ENCODE measurements around the gene STAG1.
"Not testable (repeated sequence)": the region's sequence is repeated elsewhere in the genome, so short reads cannot be mapped to it uniquely, and the experiment has no call there.

Gene STAG1

DNA sequence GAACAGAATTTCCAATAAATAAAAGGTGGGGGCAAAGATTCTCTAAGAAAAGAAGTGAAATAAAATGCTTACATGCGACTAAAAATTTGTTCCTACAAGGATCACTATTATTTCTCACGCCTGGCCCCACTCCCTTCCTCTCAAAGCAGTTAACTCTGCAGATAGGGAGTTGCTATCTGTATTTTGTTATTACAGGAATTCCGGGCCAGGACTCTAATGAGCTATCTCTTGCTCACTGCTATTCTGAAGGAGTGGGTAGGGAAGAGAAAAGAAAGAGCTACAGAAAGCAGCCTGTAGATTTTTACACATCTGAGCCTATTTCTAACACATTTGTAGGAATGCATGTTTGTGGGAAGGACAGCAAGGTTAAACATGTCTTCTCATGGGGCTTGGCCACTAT is 361.6 kb downstream of the STAG1 start:
- Mint-ChIP-seq H3K27ac (no peak overlapping the region), H3K36me3 (ENCODE audit: insufficient read depth) (peaks cover 6% of the 10 kb centered on the region), H3K4me1 (ENCODE audit: low read depth in 2 of 2) (no peaks in the 10 kb centered on the region), H3K27me3 (no peaks in the 10 kb centered on the region), H3K4me3 (no peak overlapping the region), H3K9me3 (no peaks in the 10 kb centered on the region)
- ATAC-seq (replicated peaks) (no peak), DNase-seq (no peak)

- peak overlapping the region in 1 of 2 donors; percentile 39 for H3K27ac Mint-ChIP-seq
- no peaks in the 10 kb centered on the region for H3K4me1 Mint-ChIP-seq (ENCODE audit: low read depth in 2 of 2)
- DNase-seq (no peak), ATAC-seq (replicated peaks) (no peak)
- no peaks in the 10 kb centered on the region for H3K27me3 Mint-ChIP-seq
- H3K9me3 Mint-ChIP-seq = no peaks in the 10 kb centered on the region
- no peaks in the 10 kb centered on the region for H3K36me3 Mint-ChIP-seq (ENCODE audit: insufficient read depth)
- no peak overlapping the region for H3K4me3 Mint-ChIP-seq
Observed at GRCh38 chr3:136387031-136387430, 365.1 kb downstream of the STAG1 start.

DNA sequence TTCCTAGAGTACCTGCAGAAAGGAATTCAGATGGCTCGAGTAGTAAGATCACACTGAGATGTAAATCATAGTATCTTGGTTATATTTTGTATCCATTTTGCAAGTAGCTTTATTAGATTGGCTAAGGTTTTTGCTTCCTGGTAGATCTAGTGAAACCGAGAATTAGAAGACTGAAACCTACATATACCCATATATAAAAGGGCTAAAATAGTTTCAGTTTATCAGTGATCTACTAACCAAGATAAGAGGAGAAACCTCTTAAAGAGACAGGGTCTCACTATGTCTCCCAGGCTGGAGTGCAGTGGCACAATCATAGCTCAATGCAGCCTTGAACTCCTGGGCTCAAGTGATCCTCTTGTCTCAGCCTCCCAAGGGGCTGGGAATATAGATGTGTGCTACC is 366.7 kb downstream of the STAG1 start:
- Mint-ChIP-seq H3K27me3 (no peaks in the 10 kb centered on the region), H3K9me3 (no peaks in the 10 kb centered on the region), H3K4me1 (ENCODE audit: low read depth in 2 of 2) (no peaks in the 10 kb centered on the region), H3K27ac (peak overlapping the region; percentile 19 to 71), H3K36me3 (ENCODE audit: insufficient read depth) (peaks cover 2% of the 10 kb centered on the region), H3K4me3 (no peak overlapping the region)
- no peak for DNase-seq
- ATAC-seq (replicated peaks) = no peak

GRCh38 chr3:136381051-136381450 is 371.1 kb downstream of the STAG1 start:
- peaks cover 8% of the 10 kb centered on the region for H3K36me3 Mint-ChIP-seq (ENCODE audit: insufficient read depth)
- DNase-seq (no peak), ATAC-seq (replicated peaks) (no peak)
- H3K4me1 Mint-ChIP-seq (ENCODE audit: low read depth in 2 of 2) = peaks cover 0 to 4% of the 10 kb centered on the region in 2 donors
- no peaks in the 10 kb centered on the region for H3K9me3 Mint-ChIP-seq
- peak overlapping the region in 1 of 2 donors; percentile 12 for H3K27ac Mint-ChIP-seq
- H3K27me3 Mint-ChIP-seq = no peaks in the 10 kb centered on the region
- no peak overlapping the region for H3K4me3 Mint-ChIP-seq

DNA sequence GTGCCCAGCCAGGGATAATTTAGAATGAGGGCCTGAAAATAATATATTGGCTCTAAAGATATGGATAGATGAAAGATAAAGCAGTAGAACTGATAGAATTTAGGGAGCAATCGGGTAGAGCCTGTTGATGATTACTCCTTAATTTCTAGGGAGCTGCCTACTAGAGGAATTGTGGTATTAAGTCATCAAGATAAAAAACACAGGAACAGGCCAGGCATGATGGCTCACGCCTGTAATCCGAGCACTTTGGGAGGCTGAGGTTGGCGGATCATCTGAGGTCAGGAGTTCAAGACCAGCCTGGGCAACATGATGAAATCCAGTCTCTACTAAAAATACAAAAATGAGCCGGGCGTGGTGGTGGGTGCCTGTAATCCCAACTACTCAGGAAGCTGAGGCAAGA is 371.6 kb downstream of the STAG1 start:
- Mint-ChIP-seq H3K36me3 (ENCODE audit: insufficient read depth) (peaks cover 11% of the 10 kb centered on the region), H3K27me3 (no peaks in the 10 kb centered on the region), H3K27ac (no peak overlapping the region), H3K4me1 (ENCODE audit: low read depth in 2 of 2) (peaks cover 0 to 4% of the 10 kb centered on the region in 2 donors), H3K4me3 (no peak overlapping the region), H3K9me3 (no peaks in the 10 kb centered on the region)
- ATAC-seq (replicated peaks) (no peak), DNase-seq (no peak)

- DNase-seq (no peak), ATAC-seq (replicated peaks) (no peak)
- Mint-ChIP-seq H3K27me3 (no peaks in the 10 kb centered on the region), H3K9me3 (no peaks in the 10 kb centered on the region), H3K27ac (no peak overlapping the region), H3K4me1 (ENCODE audit: low read depth in 2 of 2) (peaks cover 0 to 4% of the 10 kb centered on the region in 2 donors), H3K36me3 (ENCODE audit: insufficient read depth) (peaks cover 19% of the 10 kb centered on the region), H3K4me3 (no peak overlapping the region)
Observed at GRCh38 chr3:136378011-136378410, 374.2 kb downstream of the STAG1 start.

GRCh38 chr3:136377508-136377907 is 374.7 kb downstream of the STAG1 start:
- peaks cover 0 to 1% of the 10 kb centered on the region in 2 donors for H3K9me3 Mint-ChIP-seq
- H3K4me1 Mint-ChIP-seq (ENCODE audit: low read depth in 2 of 2) = peaks cover 0 to 4% of the 10 kb centered on the region in 2 donors
- no peaks in the 10 kb centered on the region for H3K27me3 Mint-ChIP-seq
- no peak overlapping the region for H3K4me3 Mint-ChIP-seq
- H3K36me3 Mint-ChIP-seq (ENCODE audit: insufficient read depth) = peaks cover 21% of the 10 kb centered on the region
- no peak overlapping the region for H3K27ac Mint-ChIP-seq
- DNase-seq = no peak
- no peak for ATAC-seq (replicated peaks)

DNA sequence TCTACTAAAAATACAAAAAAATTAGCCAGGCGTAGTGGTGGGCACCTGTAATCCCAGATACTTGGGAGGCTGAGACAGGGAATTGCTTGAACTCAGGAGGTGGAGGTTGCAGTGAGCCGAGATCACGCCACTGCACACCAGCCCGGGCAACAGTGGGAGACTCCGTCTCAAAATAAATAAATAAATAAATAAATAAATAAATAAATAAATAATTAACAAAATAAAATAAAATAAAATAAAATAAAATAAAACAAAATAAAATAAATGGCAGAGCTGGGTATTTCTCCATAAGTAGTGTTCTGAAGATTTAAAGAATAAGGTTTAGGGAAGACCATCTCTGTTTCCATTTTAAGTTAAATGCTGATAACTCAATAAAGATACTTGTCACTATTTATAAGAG is 376.4 kb downstream of the STAG1 start:
- ATAC-seq (replicated peaks); H3K4me1 Mint-ChIP-seq (ENCODE audit: low read depth in 2 of 2); H3K4me3 Mint-ChIP-seq; DNase-seq; H3K9me3 Mint-ChIP-seq; H3K27me3 Mint-ChIP-seq: not testable (repeated sequence)
- Mint-ChIP-seq H3K27ac (peak overlapping the region in 1 of 2 donors; percentile 49), H3K36me3 (ENCODE audit: insufficient read depth) (peaks cover 21% of the 10 kb centered on the region)

- DNase-seq (no peak), ATAC-seq (replicated peaks) (no peak)
- H3K9me3 Mint-ChIP-seq = no peaks in the 10 kb centered on the region
- peaks cover 0 to 2% of the 10 kb centered on the region in 2 donors for H3K4me1 Mint-ChIP-seq (ENCODE audit: low read depth in 2 of 2)
- no peak overlapping the region for H3K4me3 Mint-ChIP-seq
- peak overlapping the region; percentile 39 to 62 for H3K27ac Mint-ChIP-seq
- H3K36me3 Mint-ChIP-seq (ENCODE audit: insufficient read depth) = peaks cover 17% of the 10 kb centered on the region
- no peaks in the 10 kb centered on the region for H3K27me3 Mint-ChIP-seq
Observed at GRCh38 chr3:136366289-136366688, 385.9 kb downstream of the STAG1 start.

- DNase-seq = no peak
- Mint-ChIP-seq H3K4me3 (no peak overlapping the region), H3K9me3 (no peaks in the 10 kb centered on the region), H3K27me3 (no peaks in the 10 kb centered on the region), H3K4me1 (ENCODE audit: low read depth in 2 of 2) (peaks cover 0 to 4% of the 10 kb centered on the region in 2 donors), H3K36me3 (ENCODE audit: insufficient read depth) (peaks cover 22% of the 10 kb centered on the region), H3K27ac (no peak overlapping the region)
- no peak for ATAC-seq (replicated peaks)
Observed at GRCh38 chr3:136353461-136353860, 398.7 kb downstream of the STAG1 start.

DNA sequence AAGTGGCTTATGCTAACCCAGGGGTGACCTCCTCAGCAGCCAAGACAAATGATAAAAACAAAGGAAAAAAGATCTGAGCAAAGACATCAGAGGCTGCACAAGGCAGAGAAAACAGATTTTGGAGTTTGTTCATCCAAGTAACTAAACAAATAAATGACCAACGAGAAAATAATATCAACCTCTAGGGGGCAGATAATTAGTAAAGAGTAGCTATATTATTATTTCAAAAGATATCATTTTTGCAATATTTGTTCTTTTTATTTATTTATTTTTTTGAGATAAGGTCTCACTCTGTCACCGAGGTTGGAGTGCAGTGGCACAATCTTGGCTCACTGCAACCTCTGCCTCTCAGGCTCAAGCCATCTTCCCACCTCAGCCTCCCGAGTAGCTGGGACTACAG is 400.3 kb downstream of the STAG1 start:
- Mint-ChIP-seq H3K27me3 (no peaks in the 10 kb centered on the region), H3K9me3 (no peaks in the 10 kb centered on the region), H3K4me1 (ENCODE audit: low read depth in 2 of 2) (peaks cover 0 to 4% of the 10 kb centered on the region in 2 donors), H3K36me3 (ENCODE audit: insufficient read depth) (peaks cover 25% of the 10 kb centered on the region), H3K4me3 (no peak overlapping the region), H3K27ac (peak overlapping the region in 1 of 2 donors; percentile 58)
- no peak for ATAC-seq (replicated peaks)
- DNase-seq = no peak

GRCh38 chr3:136351351-136351750 is 400.8 kb downstream of the STAG1 start:
- H3K4me1 Mint-ChIP-seq (ENCODE audit: low read depth in 2 of 2) = peaks cover 0 to 4% of the 10 kb centered on the region in 2 donors
- ATAC-seq (replicated peaks) = no peak
- peak overlapping the region in 1 of 2 donors; percentile 58 for H3K27ac Mint-ChIP-seq
- H3K4me3 Mint-ChIP-seq = no peak overlapping the region
- no peaks in the 10 kb centered on the region for H3K27me3 Mint-ChIP-seq
- H3K36me3 Mint-ChIP-seq (ENCODE audit: insufficient read depth) = peaks cover 28% of the 10 kb centered on the region
- no peaks in the 10 kb centered on the region for H3K9me3 Mint-ChIP-seq
- DNase-seq = no peak

GRCh38 chr3:136350557-136350956 is 401.6 kb downstream of the STAG1 start:
- Mint-ChIP-seq H3K27ac (peak overlapping the region in 1 of 2 donors; percentile 63), H3K9me3 (no peaks in the 10 kb centered on the region), H3K4me1 (ENCODE audit: low read depth in 2 of 2) (peaks cover 0 to 4% of the 10 kb centered on the region in 2 donors), H3K36me3 (ENCODE audit: insufficient read depth) (peaks cover 28% of the 10 kb centered on the region), H3K27me3 (no peaks in the 10 kb centered on the region), H3K4me3 (no peak overlapping the region)
- DNase-seq = no peak
- no peak for ATAC-seq (replicated peaks)

DNA sequence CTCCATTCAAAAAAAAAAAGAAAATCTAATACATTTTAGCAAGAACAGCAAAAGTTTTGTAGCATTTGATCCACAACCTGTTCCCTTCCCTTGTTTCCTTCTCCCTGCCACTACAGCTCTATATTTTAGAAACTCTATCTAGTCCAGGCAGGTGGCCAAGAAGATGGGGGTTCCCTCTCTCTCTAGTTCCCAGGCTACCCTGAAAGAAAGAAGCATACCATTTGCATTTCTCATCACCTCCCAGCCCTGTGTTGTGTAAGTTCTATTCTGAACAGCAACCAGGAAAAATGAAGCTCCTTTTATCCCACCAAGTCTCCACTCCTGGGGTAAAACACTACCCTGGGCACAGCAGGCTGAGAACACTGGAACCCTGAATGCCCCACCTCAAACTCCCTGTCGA is 402.0 kb downstream of the STAG1 start:
- H3K9me3 Mint-ChIP-seq = no peaks in the 10 kb centered on the region
- no peak overlapping the region for H3K4me3 Mint-ChIP-seq
- no peak for DNase-seq
- peak overlapping the region in 1 of 2 donors; percentile 63 for H3K27ac Mint-ChIP-seq
- no peaks in the 10 kb centered on the region for H3K27me3 Mint-ChIP-seq
- peaks cover 0 to 4% of the 10 kb centered on the region in 2 donors for H3K4me1 Mint-ChIP-seq (ENCODE audit: low read depth in 2 of 2)
- peaks cover 28% of the 10 kb centered on the region for H3K36me3 Mint-ChIP-seq (ENCODE audit: insufficient read depth)
- no peak for ATAC-seq (replicated peaks)

- DNase-seq (no peak), ATAC-seq (replicated peaks) (no peak)
- Mint-ChIP-seq H3K4me3 (no peak overlapping the region), H3K27ac (peak overlapping the region in 1 of 2 donors; percentile 69), H3K27me3 (no peaks in the 10 kb centered on the region), H3K36me3 (ENCODE audit: insufficient read depth) (peaks cover 35% of the 10 kb centered on the region), H3K4me1 (ENCODE audit: low read depth in 2 of 2) (no peaks in the 10 kb centered on the region), H3K9me3 (no peaks in the 10 kb centered on the region)
Observed at GRCh38 chr3:136346486-136346885, 405.7 kb downstream of the STAG1 start.
